IPS-11a (cell line): ENCODE measurements around the gene MAST1.
"Not testable (repeated sequence)": the region's sequence is repeated elsewhere in the genome, so short reads cannot be mapped to it uniquely, and the experiment has no call there.

Experiments
- H3K4me3 ChIP-seq: one replicate; pipeline ENCODE4 v1.5.1; 2013; ENCODE audit warnings: low read depth, low read length, control low read depth

MAST1 gene

GRCh38 chr19:12800923-12801465 lies 37.3 kb upstream of the MAST1 start:
- peak overlapping the region; percentile 93 for H3K4me3 ChIP-seq

GRCh38 chr19:12801466-12802266 lies 36.6 kb upstream of the MAST1 start, which contains the start of the genes PRDX2 and THSD8:
PRDX2 (minus strand) TSS chr19:12801800; CDS start chr19:12801261, 539 bp downstream.
THSD8 (plus strand) TSS chr19:12802069; CDS start chr19:12802072, 3 bp downstream.
- H3K4me3 ChIP-seq, result peak within 1 kb of the TSS; percentile 93

- H3K4me3 ChIP-seq, result peak overlapping the region; percentile 93
These were observed 35.8 kb upstream of the MAST1 start for GRCh38 chr19:12802267-12803106.

GRCh38 chr19:12804051-12804450 lies 34.3 kb upstream of the MAST1 start:
- H3K4me3 ChIP-seq, result no peak overlapping the region

- peak within 1 kb of the TSS; percentile 84 for H3K4me3 ChIP-seq
These were observed 31.9 kb upstream of the MAST1 start, which contains the start of gene RNASEH2A for GRCh38 chr19:12806242-12807081. RNASEH2A (plus strand) TSS chr19:12806584; CDS start chr19:12806674, 90 bp downstream.

- no peak overlapping the region for H3K4me3 ChIP-seq
These were observed 23.2 kb upstream of the MAST1 start for GRCh38 chr19:12815088-12815487.

- not testable (repeated sequence) for H3K4me3 ChIP-seq
These were observed 21.1 kb upstream of the MAST1 start for GRCh38 chr19:12817188-12817587.

- not testable (repeated sequence) for H3K4me3 ChIP-seq
These were observed 20.5 kb upstream of the MAST1 start for GRCh38 chr19:12817810-12818209.

GRCh38 chr19:12821761-12822160 lies 16.6 kb upstream of the MAST1 start:
- H3K4me3 ChIP-seq, result no peak overlapping the region

- H3K4me3 ChIP-seq, result peak overlapping the region; percentile 37
These were observed 12.8 kb upstream of the MAST1 start for GRCh38 chr19:12825254-12826131.

- peak overlapping the region; percentile 8 for H3K4me3 ChIP-seq
These were observed 9.8 kb upstream of the MAST1 start for GRCh38 chr19:12828494-12828893.

- H3K4me3 ChIP-seq, result no peak overlapping the region
These were observed 4.9 kb upstream of the MAST1 start for GRCh38 chr19:12833418-12833737.

- peak overlapping the region; percentile 45 for H3K4me3 ChIP-seq
These were observed 4.4 kb upstream of the MAST1 start for GRCh38 chr19:12833738-12834565.

- peak within 1 kb of the TSS; percentile 45 for H3K4me3 ChIP-seq
These were observed 3.8 kb upstream of the MAST1 start, which contains the start of gene RTBDN for GRCh38 chr19:12834566-12834943. RTBDN (minus strand) TSS chr19:12834579; CDS start chr19:12829979, 4,600 bp downstream.

- H3K4me3 ChIP-seq, result no peak overlapping the region
These were observed 3.1 kb upstream of the MAST1 start for GRCh38 chr19:12834976-12835757.

- no peak overlapping the region for H3K4me3 ChIP-seq
These were observed 1.8 kb upstream of the MAST1 start for GRCh38 chr19:12836529-12836863.

GRCh38 chr19:12837225-12837624 lies 1.1 kb upstream of the MAST1 start:
- H3K4me3 ChIP-seq, result no peak overlapping the region
